GDM1 (cell line): ENCODE measurements around the gene WDR81.
"Not testable (repeated sequence)": the region's sequence is repeated elsewhere in the genome, so short reads cannot be mapped to it uniquely, and the experiment has no call there.

Experiments
- DNase-seq: peaks from one replicate; lab custom pipeline; 2025; lab: John Stamatoyannopoulos, UW

WDR81 gene

DNA sequence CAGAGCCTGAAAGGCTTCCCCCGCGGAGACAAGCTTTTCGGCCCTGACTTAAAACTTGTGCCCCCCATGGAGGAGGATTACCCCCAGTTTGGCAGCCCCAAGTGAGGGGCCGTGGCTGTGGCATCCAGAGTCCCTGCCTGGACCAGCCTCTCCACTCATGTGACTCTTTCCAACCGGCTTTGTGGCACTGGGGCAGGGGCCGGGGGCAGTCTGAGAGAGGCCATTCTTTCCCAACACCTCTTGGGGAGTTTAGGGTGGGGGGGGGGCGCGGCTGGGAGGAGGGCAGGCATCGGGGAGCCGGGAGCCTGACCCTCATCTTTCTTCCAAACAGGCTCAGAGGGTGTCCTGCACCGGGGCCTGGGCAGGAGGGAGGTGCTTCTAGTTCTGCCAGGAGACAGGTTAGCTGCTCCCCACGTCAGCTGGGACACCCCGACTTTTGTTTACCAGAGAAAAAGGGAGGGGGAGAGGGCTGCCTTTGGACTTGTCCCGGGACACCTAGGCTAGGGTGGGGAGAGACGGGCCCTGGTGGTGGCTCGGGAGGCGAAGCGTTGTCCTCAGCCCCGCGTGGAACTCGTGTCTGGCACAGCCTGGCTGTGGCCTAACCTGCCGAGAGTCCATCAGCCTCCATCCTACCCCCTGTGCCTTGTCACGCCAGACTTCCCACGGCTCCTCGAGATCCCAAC lies 30.1 kb downstream of the WDR81 start:
- DNase-seq = no peak

GRCh38 chr17:1755252-1755826 lies 30.8 kb downstream of the WDR81 start:
- DNase-seq = no peak

DNA sequence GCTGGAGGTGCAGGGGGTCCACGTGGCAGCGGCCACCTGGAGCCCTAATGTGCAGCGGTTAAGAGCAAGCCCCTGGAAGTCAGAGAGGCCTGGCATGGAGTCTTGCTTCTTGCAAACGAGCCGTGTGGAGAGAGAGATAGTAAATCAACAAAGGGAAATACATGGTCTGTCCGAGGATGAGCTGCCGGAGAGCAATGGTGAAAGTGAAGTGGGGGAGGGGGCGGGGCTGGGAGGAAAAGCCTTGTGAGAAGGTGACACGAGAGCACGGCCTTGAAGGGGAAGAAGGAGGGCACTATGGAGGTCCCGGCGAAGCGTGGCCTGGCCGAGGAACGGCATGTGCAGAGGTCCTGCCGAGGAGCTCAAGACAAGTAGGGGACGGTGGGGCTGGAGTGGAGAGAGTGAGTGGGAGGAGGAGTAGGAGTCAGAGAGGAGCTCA lies 31.3 kb downstream of the WDR81 start:
- DNase-seq = no peak

DNA sequence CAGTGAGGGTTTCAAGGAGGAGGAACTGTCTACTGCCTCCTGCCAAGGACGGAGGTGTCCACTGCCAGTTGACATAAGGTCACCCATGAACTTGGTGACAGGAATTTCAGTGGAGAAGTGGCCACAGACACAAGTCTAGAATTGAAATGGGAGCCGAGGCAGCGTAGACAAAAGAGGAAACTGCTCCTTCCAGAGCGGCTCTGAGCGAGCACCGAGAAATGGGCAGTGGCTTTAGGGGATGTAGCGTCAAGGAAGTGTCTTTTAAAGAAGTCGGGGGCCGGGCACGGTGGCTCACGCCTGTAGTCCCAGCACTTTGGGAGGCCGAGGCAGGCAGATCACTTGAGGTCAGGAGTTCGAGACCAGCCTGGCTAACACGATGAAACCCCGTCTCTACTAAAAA lies 34.3 kb downstream of the WDR81 start:
- no peak for DNase-seq

GRCh38 chr17:1759529-1759928 lies 35.0 kb downstream of the WDR81 start:
- no peak for DNase-seq

DNA sequence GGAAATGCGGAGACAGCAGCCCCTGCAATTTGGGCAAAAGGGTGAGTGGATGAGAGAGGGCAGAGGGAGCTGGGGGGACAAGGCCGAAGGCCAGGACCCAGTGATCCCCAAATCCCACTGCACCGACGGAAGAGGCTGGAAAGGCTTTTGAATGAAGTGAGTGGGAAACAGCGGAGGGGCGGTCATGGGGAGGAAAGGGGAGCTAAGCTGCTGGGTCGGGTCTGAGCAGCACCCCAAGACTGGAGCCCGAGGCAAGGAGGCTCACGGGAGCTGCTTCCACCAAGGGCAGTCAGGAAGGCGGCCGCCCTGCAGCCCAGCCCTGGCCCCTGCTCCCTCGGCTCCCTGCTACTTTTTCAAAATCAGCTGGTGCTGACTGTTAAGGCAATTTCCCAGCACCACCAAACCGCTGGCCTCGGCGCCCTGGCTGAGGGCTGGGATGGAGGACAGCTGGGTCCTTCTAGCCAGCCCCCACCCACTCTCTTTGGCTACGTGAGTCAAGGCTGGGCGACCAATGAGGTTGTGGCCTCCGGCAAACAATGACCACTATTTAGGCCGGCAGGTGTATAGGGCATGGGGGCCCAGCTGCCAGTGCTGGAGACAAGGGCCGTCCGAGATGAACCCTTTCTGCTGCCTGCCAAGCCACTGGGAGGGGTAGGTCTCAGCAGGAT lies 37.9 kb downstream of the WDR81 start:
- DNase-seq = no peak

- no peak for DNase-seq
Observed at GRCh38 chr17:1762901-1763898, 38.7 kb downstream of the WDR81 start.

DNA sequence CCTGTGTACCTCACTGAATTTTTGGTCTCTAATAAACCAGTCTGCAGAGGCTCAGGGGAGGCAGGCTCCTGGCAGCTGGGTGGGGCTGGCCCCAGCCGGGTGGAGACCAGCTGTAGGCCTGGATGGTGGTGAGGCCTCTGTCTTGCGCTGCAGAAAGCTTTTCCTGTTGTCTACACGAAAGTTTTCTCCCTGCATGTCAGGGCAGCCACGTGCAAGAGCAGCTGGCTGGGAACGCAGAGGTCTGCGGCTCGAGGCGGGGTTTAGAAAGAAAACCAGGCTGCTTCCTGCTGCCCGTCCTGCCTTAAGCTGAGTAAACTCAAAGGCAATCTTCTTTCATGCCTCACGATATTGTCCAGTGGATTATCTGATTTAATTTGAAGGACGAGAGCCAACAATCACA lies 39.8 kb downstream of the WDR81 start:
- DNase-seq = peak; percentile 27

- not testable (repeated sequence) for DNase-seq
Observed at GRCh38 chr17:1764705-1765104, 40.2 kb downstream of the WDR81 start.

- DNase-seq = no peak
Observed at GRCh38 chr17:1765576-1765975, 41.1 kb downstream of the WDR81 start.

- no peak for DNase-seq
Observed at GRCh38 chr17:1766382-1767135, 42.1 kb downstream of the WDR81 start.

GRCh38 chr17:1767358-1767757 lies 42.9 kb downstream of the WDR81 start:
- DNase-seq = no peak

- no peak for DNase-seq
Observed at GRCh38 chr17:1769822-1770477, 45.4 kb downstream of the WDR81 start.

GRCh38 chr17:1773000-1773695 lies 48.6 kb downstream of the WDR81 start:
- not testable (repeated sequence) for DNase-seq

GRCh38 chr17:1773696-1774181 lies 49.2 kb downstream of the WDR81 start:
- no peak for DNase-seq

DNA sequence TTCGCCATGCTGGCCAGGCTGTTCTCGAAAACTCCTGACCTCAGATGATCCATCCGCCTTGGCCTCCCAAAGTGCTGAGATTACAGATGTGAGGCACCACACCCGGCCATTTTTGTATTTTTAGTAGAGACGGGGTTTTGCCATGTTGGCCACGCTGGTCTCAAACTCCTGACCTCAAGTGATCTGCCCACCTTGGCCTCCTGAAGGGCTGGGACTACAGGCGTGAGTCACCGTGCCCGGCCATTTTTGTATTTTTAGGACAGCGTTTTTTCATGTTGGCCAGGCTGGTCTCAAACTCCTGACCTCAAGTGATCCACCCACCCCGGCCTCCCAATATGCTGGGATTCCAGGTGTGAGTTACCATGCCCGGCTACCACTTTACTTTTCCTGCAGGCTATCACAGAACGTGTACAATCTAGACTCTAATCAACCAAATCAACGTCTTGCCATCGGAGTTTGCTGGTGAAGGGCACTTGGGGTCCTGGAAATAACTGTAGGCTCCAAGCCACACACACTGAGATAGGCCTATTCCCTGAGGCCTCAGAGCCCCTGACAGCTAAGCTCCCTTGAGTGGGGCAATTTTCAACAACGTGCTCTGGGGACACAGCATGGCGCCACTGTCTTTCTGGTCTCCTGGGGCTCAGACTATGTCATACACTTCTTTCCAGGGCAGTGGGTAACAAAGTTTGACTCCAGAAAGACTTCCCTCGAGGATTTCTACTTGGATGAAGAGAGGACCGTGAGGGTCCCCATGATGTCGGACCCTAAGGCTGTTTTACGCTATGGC lies 50.1 kb downstream of the WDR81 start:
- no peak for DNase-seq

- no peak for DNase-seq
Observed at GRCh38 chr17:1776328-1776727, 51.8 kb downstream of the WDR81 start.

DNA sequence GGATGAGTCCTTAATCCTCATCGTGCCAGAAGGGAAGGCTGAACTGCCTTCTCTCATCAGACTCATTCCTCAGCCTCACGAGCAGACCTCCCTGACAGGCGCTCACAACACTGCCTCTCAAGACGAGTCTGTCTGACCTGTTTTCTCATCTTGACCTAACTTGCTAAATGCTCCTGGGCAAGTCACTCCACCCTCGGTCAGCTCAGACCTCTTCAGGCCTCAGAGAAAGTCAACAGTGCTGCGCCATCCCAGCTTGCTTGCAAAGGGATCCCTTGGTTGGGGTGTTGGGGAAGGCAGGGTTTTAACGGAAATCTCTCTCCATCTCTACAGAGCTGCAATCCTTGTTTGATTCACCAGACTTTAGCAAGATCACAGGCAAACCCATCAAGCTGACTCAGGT lies 52.4 kb downstream of the WDR81 start:
- no peak for DNase-seq

- DNase-seq = no peak
Observed at GRCh38 chr17:1779571-1780131, 55.1 kb downstream of the WDR81 start.
